SK-N-SH (cell line): Measurements from ENCODE around the gene AMN1. TPM values are rescaled to one million over a fixed set of nuclear protein-coding genes. Genes with fewer than 3 reads are reported as not detected.

Experiments used
- CTCF ChIA-PET: fragments of 300-600, 350-600 bp; formaldehyde crosslinking; extraction: SDS; loops from one replicate; lab custom pipeline; 2021; lab: Yijun Ruan, JAX
- POLR2A ChIA-PET: fragments of 350-600 bp; sonication (Branson Sonifier 250); formaldehyde crosslinking; extraction: SDS; loops from one replicate; lab custom pipeline; 2020; ENCODE audit warnings: antibody characterized with exemption, inconsistent platforms; lab: Yijun Ruan, JAX
- DNase-seq: peaks from one replicate; pipeline ENCODE4 v3.0.0; 2012
- H2AFZ ChIP-seq: fragments of 200-600 bp; sonication (generic); 2 replicates; pipeline ENCODE4 v1.8.1; 2016; ENCODE audit warnings: antibody characterized with exemption, mild to moderate bottlenecking, low read depth
- H3F3A ChIP-seq: fragments of 200-600 bp; sonication (generic); replicated peaks from 2 replicates; pipeline ENCODE3; 2016; ENCODE audit warnings: antibody characterized with exemption, mild to moderate bottlenecking; ENCODE audit not compliant: insufficient read depth
- H3K27ac ChIP-seq, 2 experiments: fragments of 200-500 bp in 1 of 2; fragments of 200-600 bp in 1 of 2; sonication (Bioruptor generic) in 1 of 2; sonication (generic), shearing (Covaris generic) in 1 of 2; 2 replicates each; pipeline versions ENCODE4 v1.5.1 to v1.6.1; 2014 to 2016; ENCODE audit warnings: low read depth in 2 of 2, inconsistent platforms in 1 of 2, low read length in 1 of 2, mild to moderate bottlenecking in 1 of 2, mixed read lengths in 1 of 2
- H3K27me3 ChIP-seq: fragments of 200-600 bp; sonication (generic), shearing (Covaris generic); 2 replicates; pipeline ENCODE4 v1.6.1; 2016; ENCODE audit warnings: mixed run types; ENCODE audit not compliant: insufficient read depth
- H3K36me3 ChIP-seq, 2 experiments: fragments of 200-500 bp in 1 of 2; fragments of 200-600 bp in 1 of 2; sonication (Bioruptor generic) in 1 of 2; sonication (generic) in 1 of 2; replicated peaks in 1 of 2; 2 replicates each; pipeline versions ENCODE3 to v1.5.1; 2014 to 2016; ENCODE audit warnings: low read length in 1 of 2, mild to moderate bottlenecking in 1 of 2; ENCODE audit not compliant: insufficient read depth in 2 of 2, control insufficient read depth in 1 of 2
- H3K4me1 ChIP-seq, 2 experiments: fragments of 200-500 bp in 1 of 2; fragments of 200-600 bp in 1 of 2; sonication (Bioruptor generic) in 1 of 2; sonication (generic), shearing (Covaris generic) in 1 of 2; 2 replicates each; pipeline versions ENCODE4 v1.5.1 to v1.6.1; 2014 to 2016; ENCODE audit warnings: low read depth in 1 of 2, low read length in 1 of 2, mixed run types in 1 of 2; ENCODE audit not compliant: insufficient read depth in 2 of 2, control insufficient read depth in 1 of 2
- H3K4me2 ChIP-seq: fragments of 200-600 bp; sonication (generic), shearing (Covaris generic); 2 replicates; pipeline ENCODE4 v1.6.1; 2017; ENCODE audit warnings: mixed run types
- H3K4me3 ChIP-seq, 2 experiments: fragments of 200-500 bp in 1 of 2; fragments of 200-600 bp in 1 of 2; sonication (Bioruptor generic) in 1 of 2; sonication (generic), shearing (Covaris generic) in 1 of 2; 2 replicates each; pipeline versions ENCODE4 v1.5.1 to v1.8.1; 2014 to 2016; ENCODE audit warnings: low read depth in 2 of 2, inconsistent platforms in 1 of 2, low read length in 1 of 2, mild to moderate bottlenecking in 1 of 2, mixed read lengths in 1 of 2, moderate library complexity in 1 of 2
- H3K79me2 ChIP-seq: fragments of 200-600 bp; sonication (generic); 2 replicates; pipeline ENCODE4 v1.8.1; 2017; ENCODE audit warnings: mild to moderate bottlenecking; ENCODE audit not compliant: insufficient read depth
- H3K9ac ChIP-seq: fragments of 200-600 bp; sonication (generic); 2 replicates; pipeline ENCODE4 v1.6.1; 2017; ENCODE audit warnings: mixed run types
- H3K9me2 ChIP-seq: fragments of 200-600 bp; sonication (generic); 2 replicates; pipeline ENCODE4 v1.6.1; 2017; ENCODE audit warnings: mixed run types
- H3K9me3 ChIP-seq: fragments of 200-600 bp; sonication (generic); 2 replicates; pipeline ENCODE4 v1.6.1; 2017; ENCODE audit warnings: mixed run types, mild to moderate bottlenecking, moderate library complexity
- H4K20me1 ChIP-seq: fragments of 200-600 bp; sonication (generic); 2 replicates; pipeline ENCODE4 v1.6.1; 2017; ENCODE audit warnings: mild to moderate bottlenecking, mixed run types; ENCODE audit not compliant: insufficient read depth
- NRF1 ChIP-seq: IDR thresholded peaks from 2 replicates; pipeline ENCODE4 v1.6.1; 2012; ENCODE audit warnings: low read depth, mild to moderate bottlenecking, low read length
- WGBS: methylation state at CpG from one replicate; pipeline ENCODE4 v1.1.6; 2017; ENCODE audit warnings: low lambda C conversion rate; 5-methylcytosine and 5-hydroxymethylcytosine counted together
- polyA plus RNA-seq, 3 experiments: library from polyadenylated mRNA; depleted of rRNA; stranded (reverse); fragments of >200 nt; gene quantifications; 2 replicates each; pipeline ENCODE4 v1.2.3, GENCODE V29; 2012
- small RNA-seq, 7 experiments: library from RNA; depleted of rRNA; stranded (forward); fragments of <200 nt; gene quantifications; one replicate each; pipeline ENCODE3, GENCODE V24; 2012

AMN1 gene
- polyA plus RNA-seq, 1 of the 3 experiments (the other 2 are of a cell fraction), result 8.6 TPM

GRCh38 chr12:31622038-31622437 is 106.8 kb downstream of the AMN1 start:
- Histone ChIP-seq H3K79me2 (no peaks in the 10 kb centered on the region), H3K27ac (no peak overlapping the region), H3K9me2 (no peaks in the 10 kb centered on the region), H3K27me3 (no peaks in the 10 kb centered on the region), H3K4me2 (no peak overlapping the region), H3K9me3 (no peaks in the 10 kb centered on the region), H3K4me3 (no peak overlapping the region), H3F3A (no peaks in the 10 kb centered on the region), H4K20me1 (no peaks in the 10 kb centered on the region), H3K4me1 (no peaks in the 10 kb centered on the region), H2AFZ (no peak overlapping the region), H3K36me3 (peaks cover 0 to 12% of the 10 kb centered on the region in 2 experiments), H3K9ac (no peak overlapping the region)
- CTCF ChIA-PET, result interaction anchor here (1.3 kb wide), 1 partner anchor 219 kb away, joined by 5 read pairs; no protein-coding TSS in a partner anchor
- POLR2A ChIA-PET, result no interaction called here
- DNase-seq, result no peak
- TF ChIP-seq NRF1, result no peak
- 98% methylated on average over 4 of the region's 4 CpGs for WGBS

Small RNA genes lying within 50 kb of the gene (small RNA-seq; reads per million reads assigned to genes)
- 0 reads per million in 7 experiments for gene AC023157.2

Other genes starting within 250 kb of the AMN1 start
- 5.3 and 9.0 TPM in 2 replicates for gene DENND5B, start 137.9 kb downstream of the AMN1 start, polyA plus RNA-seq (2012; rRNA removed)
- 1.3 and 1.6 TPM in 2 replicates for gene ETFBKMT, start 69.3 kb downstream of the AMN1 start, polyA plus RNA-seq (2012; rRNA removed)
- 4.9 and 7.7 TPM in 2 replicates for gene RESF1, start 230.4 kb upstream of the AMN1 start, polyA plus RNA-seq (2012; rRNA removed)